IMR-90 (cell line): ENCODE measurements around the gene ATP6V1G1. TPM values are rescaled to one million over a fixed set of nuclear protein-coding genes. Genes with fewer than 3 reads are reported as not detected.

Experiments
- ATAC-seq: fragments of 200-7000 bp; cut with Tn5 transposase; 2 replicates; pipeline ENCODE4 v1.9.1; 2020; ENCODE audit warnings: low read depth, mild to moderate bottlenecking, moderate library complexity
- BruUV-seq: library from RNA; stranded (reverse); fragments of 400-500 nt; replicated peaks from 2 replicates; lab custom pipeline; 2021; lab: Mats Ljungman, UMichigan
- CTCF ChIA-PET: fragments of 300-600 bp; formaldehyde crosslinking; extraction: SDS; loops from one replicate; lab custom pipeline; 2021; ENCODE audit warnings: antibody characterized with exemption; lab: Yijun Ruan, JAX
- POLR2A ChIA-PET: fragments of 300-600 bp; sonication (Branson Sonifier 250); formaldehyde crosslinking; loops from one replicate; lab custom pipeline; 2022; ENCODE audit warnings: antibody characterized with exemption; ENCODE audit not compliant: unreplicated experiment; lab: Charles Lee
- DNase-seq: peaks from one replicate; pipeline ENCODE4 v3.0.0; 2013
- H2AFZ ChIP-seq: replicated peaks from 2 replicates; pipeline ENCODE3; 2013; ENCODE audit warnings: low read length, mild to moderate bottlenecking; ENCODE audit not compliant: poor library complexity
- H2AK5ac ChIP-seq: 2 replicates; pipeline ENCODE4 v1.6.1; 2013; ENCODE audit warnings: low read depth, low read length, inconsistent platforms
- H2AK9ac ChIP-seq: replicated peaks from 2 replicates; pipeline ENCODE3; 2013; ENCODE audit warnings: mild to moderate bottlenecking, low read depth, low read length, moderate library complexity; ENCODE audit not compliant: poor library complexity
- H2BK120ac ChIP-seq: 2 replicates; pipeline ENCODE4 v1.6.1; 2013; ENCODE audit warnings: low read depth, low read length, inconsistent platforms
- H2BK15ac ChIP-seq: 3 replicates; pipeline ENCODE4 v1.6.1; 2013; ENCODE audit warnings: low read depth, low read length, inconsistent platforms
- H2BK20ac ChIP-seq: 2 replicates; pipeline ENCODE4 v1.6.1; 2013; ENCODE audit warnings: low read depth, mild to moderate bottlenecking, inconsistent platforms, low read length, moderate library complexity
- H2BK5ac ChIP-seq: 2 replicates; pipeline ENCODE4 v1.6.1; 2013; ENCODE audit warnings: mild to moderate bottlenecking, low read depth, low read length, inconsistent platforms; ENCODE audit not compliant: poor library complexity, severe bottlenecking
- H3K14ac ChIP-seq: replicated peaks from 2 replicates; pipeline ENCODE4 v1.6.1; 2013; ENCODE audit warnings: low read depth, low read length, inconsistent platforms
- H3K18ac ChIP-seq: 2 replicates; pipeline ENCODE4 v1.6.1; 2013; ENCODE audit warnings: low read depth, low read length, control low read depth
- H3K23ac ChIP-seq: 2 replicates; pipeline ENCODE4 v1.6.1; 2013; ENCODE audit warnings: low read depth, low read length, inconsistent platforms
- H3K27ac ChIP-seq: 2 replicates; pipeline ENCODE4 v1.5.1; 2013; ENCODE audit warnings: mild to moderate bottlenecking, control low read depth, low read length; ENCODE audit not compliant: insufficient read depth
- H3K27me3 ChIP-seq: 2 replicates; pipeline ENCODE4 v1.6.1; 2013; ENCODE audit warnings: low read length; ENCODE audit not compliant: control insufficient read depth, insufficient read depth
- H3K36me3 ChIP-seq: 2 replicates; pipeline ENCODE4 v1.6.1; 2013; ENCODE audit warnings: low read length, mixed read lengths; ENCODE audit not compliant: control insufficient read depth, insufficient read depth
- H3K4ac ChIP-seq: 2 replicates; pipeline ENCODE4 v1.6.1; 2013; ENCODE audit warnings: low read depth, low read length, inconsistent platforms
- H3K4me1 ChIP-seq: 2 replicates; pipeline ENCODE4 v1.6.1; 2013; ENCODE audit warnings: low read length, mixed read lengths; ENCODE audit not compliant: control insufficient read depth, insufficient read depth
- H3K4me2 ChIP-seq: 2 replicates; pipeline ENCODE4 v1.6.1; 2013; ENCODE audit warnings: low read depth, mild to moderate bottlenecking, control low read depth, low read length, moderate library complexity
- H3K4me3 ChIP-seq: 2 replicates; pipeline ENCODE4 v1.5.1; 2013; ENCODE audit warnings: low read depth, mild to moderate bottlenecking, control low read depth, low read length, moderate library complexity; ENCODE audit not compliant: insufficient read depth
- H3K56ac ChIP-seq: 2 replicates; pipeline ENCODE4 v1.6.1; 2013; ENCODE audit warnings: low read length, inconsistent platforms; ENCODE audit not compliant: insufficient read depth; ENCODE audit errors: extremely low read depth
- H3K79me1 ChIP-seq, 2 experiments: 2 replicates each; pipeline ENCODE4 v1.6.1; 2013; ENCODE audit warnings: low read length in 2 of 2, inconsistent platforms in 1 of 2, low read depth in 1 of 2
- H3K9ac ChIP-seq: 2 replicates; pipeline ENCODE4 v1.6.1; 2013; ENCODE audit warnings: low read depth, low read length, control low read depth
- H3K9me1 ChIP-seq: 2 replicates; pipeline ENCODE4 v1.6.1; 2013; ENCODE audit warnings: low read length, inconsistent platforms; ENCODE audit not compliant: insufficient read depth
- H3K9me3 ChIP-seq: 2 replicates; pipeline ENCODE4 v1.6.1; 2013; ENCODE audit warnings: low read length; ENCODE audit not compliant: control insufficient read depth, insufficient read depth
- H4K20me1 ChIP-seq: 2 replicates; pipeline ENCODE4 v1.6.1; 2013; ENCODE audit warnings: low read length, inconsistent platforms; ENCODE audit not compliant: insufficient read depth
- H4K5ac ChIP-seq: 2 replicates; pipeline ENCODE4 v1.6.1; 2013; ENCODE audit warnings: mild to moderate bottlenecking, low read depth, low read length, control low read depth
- H4K8ac ChIP-seq, 2 experiments: 2 replicates each; pipeline ENCODE4 v1.6.1; 2013; ENCODE audit warnings: low read depth in 2 of 2, low read length in 2 of 2, control low read depth in 1 of 2, inconsistent platforms in 1 of 2
- H4K91ac ChIP-seq: 2 replicates; pipeline ENCODE4 v1.6.1; 2013; ENCODE audit warnings: low read depth, low read length, inconsistent platforms; ENCODE audit not compliant: insufficient read depth
- CEBPB ChIP-seq: IDR thresholded peaks from 2 replicates; pipeline ENCODE4 v1.6.1; 2012; ENCODE audit warnings: low read depth, low read length, improper control_type of control experiment
- MAZ ChIP-seq: IDR thresholded peaks from 2 replicates; pipeline ENCODE4 v1.6.1; 2012; ENCODE audit warnings: low read depth, mild to moderate bottlenecking, low read length, improper control_type of control experiment, moderate library complexity, borderline replicate concordance
- POLR2A ChIP-seq: IDR thresholded peaks from 2 replicates; pipeline ENCODE4 v1.6.1; 2012; ENCODE audit warnings: mild to moderate bottlenecking, low read depth, low read length
- SMC3 ChIP-seq: fragments of 150-350 bp; IDR thresholded peaks from 2 replicates; pipeline ENCODE4 v1.6.1; 2016; ENCODE audit warnings: low read depth, mild to moderate bottlenecking, antibody characterized with exemption, low read length, moderate library complexity
- WGBS, 2 experiments: methylation state at CpG; one replicate each; pipeline versions ENCODE4 v1.1.5 to v1.1.7; 2013; ENCODE audit warnings: missing lambda C conversion rate in 2 of 2; ENCODE audit not compliant: insufficient read length in 1 of 2; ENCODE audit errors: extremely low coverage in 2 of 2; 5-methylcytosine and 5-hydroxymethylcytosine counted together
- dilution Hi-C: fragments of 300-500 bp; cut with HindIII; formaldehyde crosslinking; loops from one replicate; pipeline ENCODE4 v1.14.3; 2018; ENCODE audit warnings: low sequenced_read_pairs; ENCODE audit not compliant: unreplicated experiment
- in situ Hi-C: fragments of 300-500 bp; cut with MboI; formaldehyde crosslinking; loops from 3 replicates; pipeline ENCODE4 v1.14.3; 2019; ENCODE audit warnings: low sequenced_read_pairs, inconsistent platforms, mixed read lengths
- intact Hi-C: fragments of 100-400 bp; cut with micrococcal nuclease; formaldehyde crosslinking; loops from 2 replicates; pipeline ENCODE4 v1.10.0; 2022
- polyA plus RNA-seq, 3 experiments: library from polyadenylated mRNA; depleted of rRNA; stranded (reverse); fragments of >200 nt; gene quantifications; 2 replicates each; pipeline ENCODE4 v1.2.3, GENCODE V29; 2012; ENCODE audit warnings: low replicate concordance in 1 of 3
- total RNA-seq: library from RNA; depleted of rRNA; stranded (reverse); fragments of >200 nt; gene quantifications from 2 replicates; pipeline ENCODE4 v1.2.3, GENCODE V29; 2012

Gene ATP6V1G1
- total and polyA plus RNA-seq, 2 of the 4 experiments (the other 2 are of a cell fraction): 52.0 to 70.9 TPM

DNA sequence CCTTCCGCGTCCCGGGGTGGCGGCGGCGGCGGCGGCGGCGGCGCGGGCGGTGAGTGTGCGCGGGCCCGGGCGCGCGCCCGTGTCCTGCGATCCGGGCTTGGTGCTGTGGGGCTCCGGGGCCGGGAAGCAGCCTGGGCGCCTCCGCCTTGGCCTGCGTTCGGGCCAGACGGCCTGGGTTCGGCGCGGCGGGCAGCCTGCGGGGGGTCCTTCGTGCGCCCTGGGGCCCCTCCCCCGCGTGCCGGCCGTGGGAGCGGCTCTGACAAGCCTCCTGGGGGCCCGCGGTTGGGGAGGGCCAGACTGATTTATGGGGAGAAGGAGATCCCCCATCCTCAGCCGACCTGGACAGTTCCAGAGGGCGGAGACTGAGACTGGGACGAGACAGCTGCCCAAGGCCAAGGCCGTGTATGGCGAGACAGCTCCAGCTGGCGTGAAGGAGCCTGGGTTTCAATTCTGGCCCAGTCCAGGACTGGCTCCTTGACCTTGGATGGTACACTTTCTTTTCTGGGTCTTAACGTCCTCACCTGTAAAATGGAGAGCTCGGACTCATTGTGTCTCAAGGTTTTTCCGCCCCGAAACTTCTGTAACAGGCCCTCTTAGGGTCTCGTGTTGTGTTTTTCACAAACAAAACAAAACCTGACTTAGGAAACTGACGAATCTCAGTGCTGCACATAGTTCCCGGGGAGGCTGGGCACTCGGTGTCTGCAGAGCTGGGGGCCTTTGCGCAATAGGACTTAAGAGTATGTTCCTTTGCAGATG, 24.1 kb downstream of the ATP6V1G1 start:
- in situ Hi-C loops (no loop called here), intact Hi-C loops (loop anchor here (2.0 to 5.0 kb wide), 2 partner anchors 23 to 124 kb away; no protein-coding TSS in a partner anchor), dilution Hi-C loops (no loop called here)
- H3K9me3 ChIP-seq: no peaks in the 10 kb centered on the region
- no peak overlapping the region for H2AK5ac ChIP-seq
- H3K9ac ChIP-seq: peak overlapping the region; percentile 66
- peak overlapping the region; percentile 80 for H3K14ac ChIP-seq
- no peak overlapping the region; the same call in 1 of the 2 replicates for H2BK20ac ChIP-seq
- ATAC-seq (peak; percentile 84), DNase-seq (peak; percentile 58)
- H3K36me3 ChIP-seq: no peaks in the 10 kb centered on the region
- H4K8ac ChIP-seq: peak overlapping the region; percentile 22 to 73; a peak in 3 of 4 replicates
- H3K18ac ChIP-seq: no peak overlapping the region
- peak overlapping the region; percentile 97 for H2AFZ ChIP-seq
- H2BK120ac ChIP-seq: peak overlapping the region; percentile 53
- ChIA-PET POLR2A (interaction anchor here (1.1 kb wide), 1 partner anchor 24 kb away, joined by 4 read pairs; the partner anchor contains the start of gene ATP6V1G1), CTCF (interaction anchor here (0.7 to 1.1 kb wide), 3 partner anchors 12 to 206 kb away, joined by 3 to 5 read pairs (median 4); no protein-coding TSS in a partner anchor)
- peak overlapping the region; percentile 89 for H3K4me2 ChIP-seq
- H3K27me3 ChIP-seq: no peaks in the 10 kb centered on the region
- H4K20me1 ChIP-seq: no peaks in the 10 kb centered on the region; the same call in 1 of the 2 replicates
- H3K4me3 ChIP-seq: peak overlapping the region; percentile 56
- H3K56ac ChIP-seq: peak overlapping the region; percentile 7; the same call in 1 of the 2 replicates
- H3K4ac ChIP-seq: peak overlapping the region; percentile 77
- peaks cover 11% of the 10 kb centered on the region for H3K9me1 ChIP-seq
- 6% methylated on average over 15 of the region's 58 CpGs; no CpG with 5 or more reads in 1 of the 2 experiments for WGBS, 2 experiments
- no TSS peak for BruUV-seq
- peaks cover 19% of the 10 kb centered on the region for H3K4me1 ChIP-seq
- H3K23ac ChIP-seq: peak overlapping the region; percentile 96
- peak overlapping the region; percentile 30; the same call in 1 of the 3 replicates for H2BK15ac ChIP-seq
- peak overlapping the region; percentile 76 for H3K27ac ChIP-seq
- H2BK5ac ChIP-seq: peak overlapping the region; percentile 72
- H4K91ac ChIP-seq: peak overlapping the region; percentile 11; the same call in 1 of the 2 replicates
- H3K79me1 ChIP-seq: peaks cover 19 to 32% of the 10 kb centered on the region in 2 experiments
- H2AK9ac ChIP-seq: peak overlapping the region; percentile 86
- peak; percentile 95 for TF ChIP-seq CEBPB
- TF ChIP-seq POLR2A: peak; percentile 20; the same call in 1 of the 2 replicates
- TF ChIP-seq SMC3: no peak
- peak; percentile 24; the same call in 1 of the 2 replicates for TF ChIP-seq MAZ
- peak overlapping the region; percentile 14; the same call in 1 of the 2 replicates for H4K5ac ChIP-seq
